Suppressor macrophage treated with lipopolysaccharide for 1 hour (primary cell): Measurements from ENCODE around the gene CNPPD1.
A peak's percentile ranks its signal among the peaks of the same experiment; 100 is the strongest.

Experiments
- DNase-seq, 3 donors: peaks; one replicate each; pipeline ENCODE4 v3.0.0-alpha.2; 2020 to 2022

The CNPPD1 gene

DNA sequence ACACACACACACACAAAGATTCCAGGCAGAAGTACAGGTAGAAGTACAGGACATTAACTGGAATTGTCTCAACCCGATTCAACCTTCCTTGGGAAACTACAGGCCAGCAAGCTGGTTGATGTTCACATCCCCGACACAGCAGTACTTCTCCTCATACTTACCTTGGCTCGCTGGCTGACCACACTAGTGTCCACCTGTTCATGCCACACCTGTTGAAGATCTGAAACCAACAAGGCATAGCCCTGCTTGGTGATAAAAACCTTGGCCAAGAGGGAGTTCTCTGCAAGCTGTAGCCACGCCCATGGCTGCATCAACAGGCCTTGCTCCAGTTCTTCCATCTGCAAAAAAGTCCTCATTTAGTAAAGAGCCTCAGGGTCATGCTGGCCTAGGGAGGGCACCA is 18.7 kb downstream of the CNPPD1 start:
- DNase-seq: no peak

DNA sequence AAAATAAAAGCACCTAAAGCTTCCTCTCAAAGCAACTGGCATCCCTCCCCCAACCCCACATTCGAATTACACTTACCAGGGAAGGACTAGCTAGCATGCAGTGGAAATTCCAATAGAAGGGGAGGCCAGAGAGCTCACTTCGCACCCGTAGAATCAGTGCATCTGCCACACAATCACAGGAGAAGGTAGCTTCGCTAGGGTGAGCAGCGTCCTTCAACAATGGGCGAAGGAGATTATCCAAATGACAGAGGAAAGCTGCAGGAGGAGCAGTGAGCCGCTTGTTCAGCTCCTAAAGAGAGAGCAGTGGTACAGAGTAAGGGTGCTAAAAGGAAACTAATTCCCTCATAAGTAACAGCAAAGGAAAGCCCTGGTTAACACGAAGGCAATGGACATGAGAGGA is 19.3 kb downstream of the CNPPD1 start:
- no peak for DNase-seq

DNA sequence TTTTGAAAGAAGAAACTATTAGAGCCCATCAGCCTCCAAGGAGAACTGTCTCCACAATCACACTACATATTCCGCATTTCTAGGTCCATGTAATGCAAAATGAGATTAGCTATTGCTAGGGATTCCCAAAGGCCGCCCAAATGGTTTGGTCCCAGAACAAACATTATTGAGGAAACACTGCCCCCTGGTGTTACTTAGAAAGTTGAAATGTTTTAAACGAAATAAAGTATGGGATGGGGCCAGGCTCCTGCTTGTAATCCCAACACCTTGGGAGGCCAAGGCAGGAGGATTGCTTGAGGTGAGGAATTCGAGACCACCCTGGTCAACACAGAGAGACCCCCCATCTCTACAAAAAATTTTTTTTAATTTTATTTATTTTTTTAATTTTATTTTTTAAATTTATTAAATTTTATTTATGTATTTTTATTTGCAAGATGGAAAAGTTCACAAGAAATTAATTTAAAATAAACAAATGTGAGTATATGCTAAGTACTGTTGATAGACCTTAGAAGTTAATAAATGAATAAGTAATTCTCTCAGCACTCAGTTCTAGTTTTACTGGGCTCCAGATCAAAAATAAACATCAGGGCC is 21.6 kb downstream of the CNPPD1 start:
- peak; percentile 86 to 93 (median 87) for DNase-seq

DNA sequence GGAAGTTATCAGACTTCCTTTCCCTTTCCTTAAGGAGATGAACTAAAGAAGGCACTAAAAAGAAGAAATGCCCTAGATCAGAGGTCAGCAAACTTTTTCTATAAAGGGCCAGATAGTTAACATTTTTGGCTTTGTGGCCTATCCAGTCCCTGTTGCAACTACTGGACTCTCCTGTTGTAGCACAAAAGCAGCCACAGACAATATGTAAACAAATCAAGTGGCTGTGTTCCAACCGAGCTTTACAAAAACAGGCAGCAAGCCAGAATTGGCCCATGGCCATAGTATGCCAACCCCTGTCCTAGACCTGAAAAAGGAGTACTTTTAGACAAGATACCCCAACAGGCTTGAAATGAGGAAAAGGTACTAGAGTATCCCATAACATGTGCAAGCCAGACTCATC is 27.1 kb downstream of the CNPPD1 start:
- DNase-seq: no peak

DNA sequence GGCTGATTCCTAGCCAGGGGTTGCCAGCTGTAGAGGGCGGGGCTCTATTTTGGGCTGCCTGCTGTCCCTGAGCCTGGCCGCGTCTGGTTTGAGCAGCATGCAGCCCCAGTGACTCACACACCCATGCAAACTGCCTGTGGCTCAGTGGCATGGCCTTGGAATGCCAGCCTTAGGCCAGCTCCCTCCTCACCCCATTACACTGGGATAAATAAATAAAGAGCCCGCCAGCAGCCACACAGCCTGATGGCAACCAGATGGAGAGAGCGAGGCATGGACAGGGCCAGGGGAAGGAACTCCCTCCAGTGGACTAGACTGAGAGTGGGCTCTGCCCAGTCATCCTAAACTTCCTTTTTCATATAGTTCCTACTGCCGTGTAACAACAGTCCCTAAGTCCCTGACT is 34.4 kb downstream of the CNPPD1 start:
- peak in 1 of 3 donors; percentile 19 for DNase-seq

DNA sequence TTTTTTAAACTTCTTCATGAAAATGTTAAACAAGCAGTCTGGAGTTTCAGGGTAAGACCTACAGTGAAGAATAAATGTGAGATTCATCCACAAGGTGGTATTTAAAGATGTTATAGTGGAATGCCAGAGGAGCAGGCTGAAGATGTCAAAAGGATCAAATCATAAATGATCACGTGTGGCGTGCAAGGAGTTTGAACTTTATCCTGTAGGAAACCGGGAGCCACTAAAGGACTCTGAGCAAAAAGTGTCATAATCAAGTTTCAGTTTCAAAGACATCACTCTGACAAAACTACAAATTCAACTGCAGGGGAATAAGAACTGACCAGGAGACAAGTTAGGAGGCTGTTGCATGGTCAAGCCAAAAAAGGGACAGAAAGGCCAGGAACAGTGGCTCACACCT is 36.0 kb downstream of the CNPPD1 start:
- no peak for DNase-seq

DNA sequence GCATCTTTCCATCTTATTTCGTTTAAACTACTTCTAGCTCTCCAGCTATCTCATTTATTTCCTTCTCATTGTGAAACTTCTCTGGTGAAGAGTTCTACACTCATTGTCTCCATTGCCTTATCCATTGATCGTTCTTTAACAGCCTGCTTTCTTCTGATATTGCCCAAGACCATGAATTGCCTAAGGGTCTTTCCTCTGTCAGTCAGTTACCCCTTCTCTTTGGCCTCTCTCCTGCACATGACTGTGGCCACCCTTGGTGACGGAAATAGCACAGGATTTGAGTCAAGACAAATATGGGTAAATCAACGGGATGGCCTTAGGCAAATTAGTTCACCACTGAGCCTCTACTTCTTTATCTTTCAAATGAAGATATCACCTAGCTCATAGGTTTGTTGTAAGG is 42.7 kb downstream of the CNPPD1 start:
- no peak for DNase-seq

DNA sequence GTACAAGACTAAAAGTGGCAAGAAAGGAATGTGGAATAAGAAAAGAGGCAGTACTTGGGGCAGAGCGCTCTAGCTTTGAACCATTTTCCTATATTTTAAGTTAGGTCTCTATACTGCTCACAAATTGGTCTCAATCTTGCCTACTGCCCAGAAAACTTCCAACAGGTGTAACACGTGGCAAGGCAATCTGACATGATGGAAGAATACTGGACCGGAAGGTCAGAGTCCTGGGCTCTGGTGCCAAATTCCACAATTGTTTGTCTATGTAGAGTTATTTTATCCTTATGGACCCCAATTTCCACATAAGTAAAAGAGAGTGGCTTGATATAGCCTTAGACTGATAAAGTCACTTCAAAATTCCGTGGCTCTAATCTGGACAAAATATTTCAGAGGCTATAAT is 45.0 kb downstream of the CNPPD1 start:
- no peak for DNase-seq

DNA sequence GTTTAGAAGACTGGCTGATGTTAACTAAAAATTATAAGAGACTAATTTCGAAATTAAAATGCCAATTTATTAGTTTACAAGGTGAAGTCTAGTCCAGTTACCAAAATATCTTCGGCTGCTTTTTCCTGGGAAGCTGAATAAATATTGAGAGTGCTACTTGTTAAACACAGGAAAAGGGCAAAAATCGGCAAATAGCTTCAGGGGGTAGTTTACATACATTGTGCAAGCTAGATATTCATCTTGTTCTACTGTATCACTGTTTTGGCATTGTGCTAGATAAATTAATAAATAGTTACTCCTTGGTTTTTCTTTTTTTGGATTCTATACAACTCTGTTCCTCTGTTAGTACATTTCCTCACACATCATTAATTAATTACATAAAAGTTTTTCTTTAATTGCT is 45.4 kb downstream of the CNPPD1 start:
- no peak for DNase-seq

DNA sequence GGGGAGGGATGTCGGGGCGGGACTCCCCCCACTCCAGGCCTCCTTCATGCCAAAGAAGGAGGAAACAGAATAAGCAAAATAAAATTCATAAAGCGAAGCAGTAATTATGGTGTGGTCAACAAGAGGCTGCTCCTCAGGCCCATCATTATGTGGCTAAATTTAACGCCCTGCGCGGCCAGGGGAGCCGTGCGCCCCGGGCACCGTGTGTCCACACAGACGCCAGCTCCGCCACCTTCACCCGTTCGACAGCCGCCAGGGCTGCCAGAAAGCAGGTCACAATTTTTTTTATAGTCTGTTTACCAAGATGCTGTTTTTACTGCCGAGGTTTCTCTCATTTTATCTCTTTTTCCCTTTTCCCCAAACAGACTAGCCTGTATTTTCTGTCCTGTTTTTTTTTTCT is 47.1 kb downstream of the CNPPD1 start:
- DNase-seq: no peak

DNA sequence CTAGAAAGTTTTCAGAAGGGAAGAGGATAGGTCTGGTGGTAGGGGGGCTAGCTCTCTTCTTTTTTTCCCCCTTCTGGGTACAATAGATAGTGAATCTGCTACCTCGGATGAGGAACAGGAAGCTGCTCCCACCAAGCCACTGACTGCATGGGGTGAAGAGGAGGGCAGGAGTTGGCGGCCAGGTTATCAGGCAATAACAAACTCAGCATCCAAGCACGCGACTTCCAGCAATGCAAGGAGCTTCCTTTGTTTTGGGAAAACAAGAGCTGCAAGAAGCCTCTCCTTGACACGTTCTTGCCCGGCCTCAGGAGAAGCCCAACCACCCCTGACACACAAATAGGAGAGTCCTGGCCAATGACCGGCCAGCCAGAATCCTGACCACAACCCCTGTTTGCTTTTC is 48.3 kb downstream of the CNPPD1 start:
- no peak for DNase-seq

DNA sequence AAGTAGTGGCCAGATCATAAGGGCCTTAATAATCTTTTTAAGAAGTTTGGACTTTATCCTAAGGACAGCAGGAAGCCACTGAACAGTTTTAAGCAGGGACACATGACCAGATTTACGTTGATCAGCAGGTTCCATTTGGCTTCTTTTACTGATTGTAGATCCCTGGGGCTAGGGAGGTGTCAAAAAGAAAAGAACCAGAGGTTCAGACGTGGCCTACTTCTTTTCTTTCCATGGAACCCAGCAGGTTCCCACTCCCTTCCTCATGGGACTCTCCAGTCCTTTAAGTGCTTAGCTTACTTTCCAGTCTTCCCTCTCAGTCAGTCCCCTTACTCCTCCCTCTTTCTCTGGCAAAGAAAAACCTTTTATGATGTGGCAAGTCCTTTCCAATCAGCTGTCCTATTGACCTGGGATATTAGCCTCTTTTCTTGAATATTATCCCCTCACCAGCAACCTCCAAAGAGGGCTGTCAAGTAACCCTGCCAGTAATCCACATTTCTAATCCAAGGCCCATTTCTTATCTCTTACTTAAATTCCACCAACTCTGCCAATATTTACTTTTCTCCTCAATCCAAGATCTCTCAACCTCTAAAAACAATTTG is 49.6 kb downstream of the CNPPD1 start:
- no peak for DNase-seq

DNA sequence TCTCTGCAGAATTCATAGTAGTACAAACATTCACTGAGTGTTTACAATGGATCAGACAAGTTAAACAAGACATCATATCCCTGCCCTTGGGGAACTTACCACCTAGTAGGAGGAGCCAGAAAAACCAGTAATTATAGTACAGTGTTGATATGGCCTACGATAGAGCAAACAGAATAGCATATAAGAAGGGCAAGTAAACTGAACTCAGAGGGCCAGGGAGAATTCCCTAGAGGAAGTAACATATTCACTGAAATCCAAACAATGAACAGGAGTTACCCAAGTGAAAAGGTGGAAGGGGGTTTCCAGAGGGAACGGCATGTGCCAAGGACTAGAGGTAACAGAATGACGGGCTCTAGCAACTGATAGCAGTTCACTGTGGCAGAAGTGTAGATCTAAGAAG is 50.2 kb downstream of the CNPPD1 start:
- DNase-seq: no peak

DNA sequence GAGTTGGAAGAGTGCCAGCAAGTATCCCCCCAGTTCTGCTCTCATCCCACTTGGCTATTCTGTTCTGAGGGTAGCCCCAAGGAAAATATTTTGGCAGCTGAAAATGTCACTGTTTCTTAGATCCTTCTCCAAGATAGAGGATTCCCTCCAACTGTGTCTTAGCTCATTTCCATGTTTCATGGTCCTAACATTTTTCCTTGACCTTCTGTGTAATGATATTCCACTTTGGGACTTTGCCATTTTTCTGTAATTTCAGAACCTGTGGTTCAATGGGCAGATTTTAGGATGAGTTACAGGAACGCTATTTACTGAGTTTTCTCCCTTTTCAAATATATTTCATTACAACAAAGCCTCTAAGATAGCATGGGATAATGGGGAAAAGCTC is 50.8 kb downstream of the CNPPD1 start:
- no peak for DNase-seq

DNA sequence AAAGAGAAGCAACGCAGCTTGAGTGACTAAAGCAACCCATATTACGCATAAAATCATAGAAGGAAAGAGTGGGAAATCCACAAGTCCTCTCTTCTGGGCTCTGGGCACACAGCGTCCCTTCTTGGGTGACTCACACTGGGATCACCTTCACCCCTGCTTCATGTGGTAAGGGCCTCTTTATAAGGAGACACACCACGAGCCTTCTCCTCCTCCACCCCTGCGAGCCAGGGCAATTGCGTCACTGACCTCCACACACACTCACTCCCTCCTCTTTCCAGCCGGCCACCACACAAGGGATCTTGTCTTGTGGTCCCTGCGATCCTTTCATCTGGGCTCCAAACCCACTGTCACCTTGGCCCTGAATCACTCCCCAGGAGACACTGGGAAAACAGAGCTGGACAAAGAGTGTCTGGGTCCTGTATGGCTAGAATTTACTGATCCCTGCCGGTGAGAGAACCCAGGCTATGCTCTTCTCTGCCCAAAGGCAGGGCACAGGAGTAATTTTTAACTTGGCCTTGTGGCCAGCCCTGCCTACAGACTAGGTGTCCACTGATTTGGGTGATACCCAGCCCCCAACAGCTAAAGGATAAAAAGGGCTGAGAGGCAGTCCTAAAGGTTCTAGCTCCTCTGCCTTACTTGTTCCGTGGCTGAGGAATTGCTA is 51.4 kb downstream of the CNPPD1 start:
- peak; percentile 66 to 71 (median 71) for DNase-seq

DNA sequence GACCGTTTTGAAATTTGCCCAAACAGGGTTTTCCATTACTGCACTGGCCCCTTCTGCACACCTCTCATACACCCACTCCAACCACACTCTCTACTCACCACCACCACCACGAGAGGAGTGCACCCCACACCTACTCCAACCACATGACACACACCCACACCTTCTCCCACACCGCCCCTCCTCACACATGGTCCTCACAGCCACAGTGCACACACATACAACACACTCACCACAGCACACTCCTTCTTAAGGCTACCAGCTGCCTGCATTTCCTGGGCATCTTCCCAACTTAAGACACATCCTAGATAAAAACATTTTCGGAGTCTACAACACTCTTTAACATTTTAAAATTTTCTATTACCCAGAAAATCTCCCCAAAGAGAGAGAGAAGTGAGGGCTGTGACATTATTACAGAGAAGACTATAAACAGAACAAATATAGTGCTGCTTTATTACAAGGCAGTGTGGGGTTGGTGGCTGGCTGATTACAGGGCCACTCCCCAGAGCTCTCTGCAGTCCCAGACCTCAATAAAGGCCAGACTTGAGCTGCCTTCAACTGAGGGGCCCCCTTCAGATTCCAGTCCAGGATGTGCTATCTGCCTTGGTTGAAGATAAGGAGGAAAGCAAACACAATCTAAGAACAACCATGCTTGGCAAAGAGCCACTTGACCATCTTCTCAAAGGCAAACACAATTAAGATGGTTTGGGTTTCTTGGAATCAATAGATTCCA is 52.2 kb downstream of the CNPPD1 start:
- no peak for DNase-seq

DNA sequence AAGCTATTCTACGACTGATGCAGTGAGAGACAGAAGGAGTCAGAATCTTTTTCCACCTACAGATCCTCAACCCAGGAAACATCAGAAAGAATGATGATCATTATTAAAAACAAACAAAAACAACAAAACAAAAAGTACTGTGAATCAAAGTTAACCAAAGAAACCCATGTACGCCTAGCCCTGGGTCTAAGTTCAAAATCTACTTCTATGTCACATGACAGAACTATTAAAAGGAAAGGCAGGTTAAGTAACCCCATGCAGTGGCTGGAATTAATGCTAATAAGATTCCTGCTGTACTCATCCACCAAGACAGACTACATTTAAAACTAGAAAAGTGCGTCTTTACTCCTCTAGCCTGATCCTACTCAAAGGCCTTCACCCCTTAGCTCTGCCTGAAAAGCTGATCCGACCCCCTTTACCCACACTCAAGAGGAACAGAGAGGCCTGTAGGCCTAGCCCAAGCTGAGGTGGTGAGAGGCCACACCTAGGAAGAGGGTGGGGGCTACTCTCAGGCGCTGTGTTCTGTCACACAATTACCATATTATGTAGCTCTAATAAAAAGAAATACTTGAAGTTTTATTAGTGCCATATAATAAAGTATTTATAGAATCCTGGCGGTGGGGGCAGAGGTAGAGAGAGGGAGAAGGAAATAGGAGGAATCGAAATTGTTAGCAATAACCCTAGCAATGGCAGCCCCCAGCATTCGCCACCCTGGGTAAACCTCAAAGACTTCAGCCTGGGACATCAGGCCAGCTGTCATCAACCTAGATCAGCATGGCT is 53.2 kb downstream of the CNPPD1 start:
- DNase-seq: no peak

DNA sequence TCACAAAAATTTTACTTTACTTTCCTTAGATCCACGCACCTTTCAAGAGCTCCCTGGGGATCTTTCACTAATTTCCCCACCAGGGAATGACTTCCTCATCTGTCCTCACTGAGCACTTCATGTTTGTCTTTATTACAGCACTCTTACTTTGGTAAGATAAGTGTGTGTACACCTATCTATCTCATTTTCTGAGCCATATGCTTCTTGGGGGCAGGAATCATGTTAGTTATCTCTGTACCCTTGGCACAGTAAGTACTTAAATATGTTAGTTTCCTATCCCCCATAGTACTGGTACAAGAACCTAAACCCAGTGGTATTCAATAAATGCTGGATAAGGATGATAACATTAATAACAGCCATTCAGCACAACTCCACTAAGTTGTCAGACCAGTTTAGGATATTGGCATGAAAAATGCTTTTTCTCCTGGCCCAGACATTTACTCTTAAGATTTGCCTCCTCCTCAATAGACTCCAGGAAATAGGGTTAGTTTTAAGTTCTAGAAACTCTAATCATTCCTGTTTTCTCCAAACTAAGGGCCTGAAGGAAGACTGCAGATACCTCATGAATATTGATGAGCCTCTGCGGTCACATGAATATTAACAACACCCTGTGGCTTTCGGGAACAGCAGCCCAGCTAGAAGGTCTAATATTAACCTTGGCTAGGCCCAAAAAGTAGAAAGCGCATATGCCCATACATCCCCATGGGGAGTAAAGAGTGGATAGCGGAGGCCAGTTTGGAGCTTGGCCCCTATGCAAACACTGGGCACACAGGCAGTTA is 54.3 kb downstream of the CNPPD1 start:
- no peak for DNase-seq
